Gastrocnemius medialis (tissue), 4 donors: Measurements from ENCODE around the gene C14orf39.
"Not testable (repeated sequence)": the region's sequence is repeated elsewhere in the genome, so short reads cannot be mapped to it uniquely, and the experiment has no call there.

Experiments used
- CTCF ChIP-seq, 5 experiments: fragments of 450-650 bp in 3 of 5; fragments of 200-600 bp in 2 of 5; sonication (generic) in 2 of 5; IDR thresholded peaks in 4 of 5; conservative IDR thresholded peaks in 1 of 5; 1 replicate in 4 of 5; 2 replicates in 1 of 5; pipeline ENCODE4 v1.5.1; 2016 to 2019; ENCODE audit warnings: antibody characterized with exemption in 5 of 5, mild to moderate bottlenecking in 3 of 5, moderate library complexity in 3 of 5
- POLR2A ChIP-seq, 2 donors: fragments of 450-650 bp; IDR thresholded peaks; one replicate each; pipeline ENCODE4 v1.6.1; 2017; ENCODE audit warnings: antibody characterized with exemption in 2 of 2, mild to moderate bottlenecking in 2 of 2, moderate library complexity in 2 of 2

- not testable (repeated sequence) for TF ChIP-seq CTCF (IDR thresholded peaks at IDR 0.05 in 4 of 5, conservative IDR thresholded peaks at IDR 0.05 in 1 of 5); POLR2A (IDR thresholded peaks at IDR 0.05)
Measured at GRCh38 chr14:60397550-60397949, 88.3 kb downstream of the C14orf39 start.
